ENCODE results near the gene FTO. TPM values are rescaled to one million over a fixed set of nuclear protein-coding genes. Genes with fewer than 3 reads are reported as not detected.

The FTO gene
- total and polyA plus RNA-seq, 2 of the 13 experiments (the other 11 are each of a cell fraction or from before 2014, with no cell fraction given), result 41.6 to 55.8 TPM

DNA sequence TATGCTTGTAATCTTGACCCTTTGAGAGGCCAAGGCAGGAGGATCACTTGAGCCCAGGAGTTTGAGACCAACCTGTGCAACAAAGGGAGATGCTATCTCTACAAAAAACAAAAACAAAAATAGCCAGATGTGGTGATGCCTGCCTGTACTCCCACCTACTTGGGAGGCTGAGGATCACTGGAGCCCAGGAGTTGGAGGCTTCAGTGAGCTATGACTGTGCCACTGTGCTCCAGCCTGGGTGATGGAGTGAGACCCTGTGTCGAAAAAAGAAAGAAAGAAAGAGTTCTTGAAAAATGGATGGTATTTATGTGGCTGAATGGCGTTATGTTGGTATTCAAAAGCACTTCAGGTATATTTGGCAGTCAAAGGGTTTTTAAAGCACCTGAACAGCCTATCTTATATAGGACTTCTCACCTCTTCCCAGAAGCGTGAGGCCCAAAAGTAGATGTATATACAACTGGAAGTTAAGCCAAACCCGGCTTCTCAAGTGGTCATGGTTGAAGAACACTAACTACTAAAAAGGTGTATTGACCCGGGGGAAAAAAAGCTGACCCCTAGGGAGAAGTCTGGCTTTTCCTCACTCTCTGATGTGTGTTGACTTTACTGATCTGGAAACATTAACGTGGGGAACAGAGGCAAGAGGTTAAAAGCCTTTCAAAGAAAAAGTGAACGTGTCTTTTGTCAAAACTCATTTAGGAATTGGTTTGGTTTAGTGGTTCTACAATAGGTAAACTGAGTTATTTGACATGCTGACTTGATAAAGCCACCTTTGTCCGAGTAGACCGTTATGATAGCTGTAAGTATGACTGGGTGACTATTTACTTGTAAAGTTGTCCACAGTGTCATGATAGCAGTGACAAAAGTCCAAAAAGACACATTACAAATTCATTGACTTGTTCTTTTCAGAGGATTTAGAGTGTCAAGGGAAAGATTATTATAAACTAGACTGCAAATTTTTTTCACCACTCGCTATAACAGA is 399.2 kb downstream of the FTO start (continued):
- TF ChIP-seq, protein P1, sequence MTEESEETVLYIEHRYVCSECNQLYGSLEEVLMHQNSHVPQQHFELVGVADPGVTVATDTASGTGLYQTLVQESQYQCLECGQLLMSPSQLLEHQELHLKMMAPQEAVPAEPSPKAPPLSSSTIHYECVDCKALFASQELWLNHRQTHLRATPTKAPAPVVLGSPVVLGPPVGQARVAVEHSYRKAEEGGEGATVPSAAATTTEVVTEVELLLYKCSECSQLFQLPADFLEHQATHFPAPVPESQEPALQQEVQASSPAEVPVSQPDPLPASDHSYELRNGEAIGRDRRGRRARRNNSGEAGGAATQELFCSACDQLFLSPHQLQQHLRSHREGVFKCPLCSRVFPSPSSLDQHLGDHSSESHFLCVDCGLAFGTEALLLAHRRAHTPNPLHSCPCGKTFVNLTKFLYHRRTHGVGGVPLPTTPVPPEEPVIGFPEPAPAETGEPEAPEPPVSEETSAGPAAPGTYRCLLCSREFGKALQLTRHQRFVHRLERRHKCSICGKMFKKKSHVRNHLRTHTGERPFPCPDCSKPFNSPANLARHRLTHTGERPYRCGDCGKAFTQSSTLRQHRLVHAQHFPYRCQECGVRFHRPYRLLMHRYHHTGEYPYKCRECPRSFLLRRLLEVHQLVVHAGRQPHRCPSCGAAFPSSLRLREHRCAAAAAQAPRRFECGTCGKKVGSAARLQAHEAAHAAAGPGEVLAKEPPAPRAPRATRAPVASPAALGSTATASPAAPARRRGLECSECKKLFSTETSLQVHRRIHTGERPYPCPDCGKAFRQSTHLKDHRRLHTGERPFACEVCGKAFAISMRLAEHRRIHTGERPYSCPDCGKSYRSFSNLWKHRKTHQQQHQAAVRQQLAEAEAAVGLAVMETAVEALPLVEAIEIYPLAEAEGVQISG (CRISPR knock-in tag; IDR thresholded peaks at IDR 0.05), result no peak; the same call in 1 of the 2 replicates
- TF ChIP-seq, protein P2, sequence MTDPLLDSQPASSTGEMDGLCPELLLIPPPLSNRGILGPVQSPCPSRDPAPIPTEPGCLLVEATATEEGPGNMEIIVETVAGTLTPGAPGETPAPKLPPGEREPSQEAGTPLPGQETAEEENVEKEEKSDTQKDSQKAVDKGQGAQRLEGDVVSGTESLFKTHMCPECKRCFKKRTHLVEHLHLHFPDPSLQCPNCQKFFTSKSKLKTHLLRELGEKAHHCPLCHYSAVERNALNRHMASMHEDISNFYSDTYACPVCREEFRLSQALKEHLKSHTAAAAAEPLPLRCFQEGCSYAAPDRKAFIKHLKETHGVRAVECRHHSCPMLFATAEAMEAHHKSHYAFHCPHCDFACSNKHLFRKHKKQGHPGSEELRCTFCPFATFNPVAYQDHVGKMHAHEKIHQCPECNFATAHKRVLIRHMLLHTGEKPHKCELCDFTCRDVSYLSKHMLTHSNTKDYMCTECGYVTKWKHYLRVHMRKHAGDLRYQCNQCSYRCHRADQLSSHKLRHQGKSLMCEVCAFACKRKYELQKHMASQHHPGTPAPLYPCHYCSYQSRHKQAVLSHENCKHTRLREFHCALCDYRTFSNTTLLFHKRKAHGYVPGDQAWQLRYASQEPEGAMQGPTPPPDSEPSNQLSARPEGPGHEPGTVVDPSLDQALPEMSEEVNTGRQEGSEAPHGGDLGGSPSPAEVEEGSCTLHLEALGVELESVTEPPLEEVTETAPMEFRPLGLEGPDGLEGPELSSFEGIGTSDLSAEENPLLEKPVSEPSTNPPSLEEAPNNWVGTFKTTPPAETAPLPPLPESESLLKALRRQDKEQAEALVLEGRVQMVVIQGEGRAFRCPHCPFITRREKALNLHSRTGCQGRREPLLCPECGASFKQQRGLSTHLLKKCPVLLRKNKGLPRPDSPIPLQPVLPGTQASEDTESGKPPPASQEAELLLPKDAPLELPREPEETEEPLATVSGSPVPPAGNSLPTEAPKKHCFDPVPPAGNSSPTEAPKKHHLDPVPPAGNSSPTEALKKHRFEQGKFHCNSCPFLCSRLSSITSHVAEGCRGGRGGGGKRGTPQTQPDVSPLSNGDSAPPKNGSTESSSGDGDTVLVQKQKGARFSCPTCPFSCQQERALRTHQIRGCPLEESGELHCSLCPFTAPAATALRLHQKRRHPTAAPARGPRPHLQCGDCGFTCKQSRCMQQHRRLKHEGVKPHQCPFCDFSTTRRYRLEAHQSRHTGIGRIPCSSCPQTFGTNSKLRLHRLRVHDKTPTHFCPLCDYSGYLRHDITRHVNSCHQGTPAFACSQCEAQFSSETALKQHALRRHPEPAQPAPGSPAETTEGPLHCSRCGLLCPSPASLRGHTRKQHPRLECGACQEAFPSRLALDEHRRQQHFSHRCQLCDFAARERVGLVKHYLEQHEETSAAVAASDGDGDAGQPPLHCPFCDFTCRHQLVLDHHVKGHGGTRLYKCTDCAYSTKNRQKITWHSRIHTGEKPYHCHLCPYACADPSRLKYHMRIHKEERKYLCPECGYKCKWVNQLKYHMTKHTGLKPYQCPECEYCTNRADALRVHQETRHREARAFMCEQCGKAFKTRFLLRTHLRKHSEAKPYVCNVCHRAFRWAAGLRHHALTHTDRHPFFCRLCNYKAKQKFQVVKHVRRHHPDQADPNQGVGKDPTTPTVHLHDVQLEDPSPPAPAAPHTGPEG (CRISPR knock-in tag; IDR thresholded peaks at IDR 0.05), result 0 out of 2 replicates have a peak, but pooled peaks have one; percentile 56
- TF ChIP-seq GABPB1 (CRISPR knock-in tag; IDR thresholded peaks at IDR 0.05) (no peak), ZNF256 (CRISPR knock-in tag; conservative IDR thresholded peaks at IDR 0.05) (no peak), ZNF468 (CRISPR knock-in tag; IDR thresholded peaks at IDR 0.05) (no peak), JUND (CRISPR knock-in tag; IDR thresholded peaks at IDR 0.05) (no peak), ZFP36L1 (CRISPR knock-in tag; IDR thresholded peaks at IDR 0.05) (no peak), ZZZ3 (CRISPR knock-in tag; IDR thresholded peaks at IDR 0.05; ENCODE audit: borderline replicate concordance) (no peak), PITX1 (CRISPR knock-in tag; IDR thresholded peaks at IDR 0.05) (peak; percentile 98)
- TF ChIP-seq, protein P3, sequence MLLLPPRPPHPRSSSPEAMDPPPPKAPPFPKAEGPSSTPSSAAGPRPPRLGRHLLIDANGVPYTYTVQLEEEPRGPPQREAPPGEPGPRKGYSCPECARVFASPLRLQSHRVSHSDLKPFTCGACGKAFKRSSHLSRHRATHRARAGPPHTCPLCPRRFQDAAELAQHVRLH (CRISPR knock-in tag; IDR thresholded peaks at IDR 0.05; ENCODE audit: borderline replicate concordance, low read depth), result no peak
- TF ChIP-seq, protein P4, sequence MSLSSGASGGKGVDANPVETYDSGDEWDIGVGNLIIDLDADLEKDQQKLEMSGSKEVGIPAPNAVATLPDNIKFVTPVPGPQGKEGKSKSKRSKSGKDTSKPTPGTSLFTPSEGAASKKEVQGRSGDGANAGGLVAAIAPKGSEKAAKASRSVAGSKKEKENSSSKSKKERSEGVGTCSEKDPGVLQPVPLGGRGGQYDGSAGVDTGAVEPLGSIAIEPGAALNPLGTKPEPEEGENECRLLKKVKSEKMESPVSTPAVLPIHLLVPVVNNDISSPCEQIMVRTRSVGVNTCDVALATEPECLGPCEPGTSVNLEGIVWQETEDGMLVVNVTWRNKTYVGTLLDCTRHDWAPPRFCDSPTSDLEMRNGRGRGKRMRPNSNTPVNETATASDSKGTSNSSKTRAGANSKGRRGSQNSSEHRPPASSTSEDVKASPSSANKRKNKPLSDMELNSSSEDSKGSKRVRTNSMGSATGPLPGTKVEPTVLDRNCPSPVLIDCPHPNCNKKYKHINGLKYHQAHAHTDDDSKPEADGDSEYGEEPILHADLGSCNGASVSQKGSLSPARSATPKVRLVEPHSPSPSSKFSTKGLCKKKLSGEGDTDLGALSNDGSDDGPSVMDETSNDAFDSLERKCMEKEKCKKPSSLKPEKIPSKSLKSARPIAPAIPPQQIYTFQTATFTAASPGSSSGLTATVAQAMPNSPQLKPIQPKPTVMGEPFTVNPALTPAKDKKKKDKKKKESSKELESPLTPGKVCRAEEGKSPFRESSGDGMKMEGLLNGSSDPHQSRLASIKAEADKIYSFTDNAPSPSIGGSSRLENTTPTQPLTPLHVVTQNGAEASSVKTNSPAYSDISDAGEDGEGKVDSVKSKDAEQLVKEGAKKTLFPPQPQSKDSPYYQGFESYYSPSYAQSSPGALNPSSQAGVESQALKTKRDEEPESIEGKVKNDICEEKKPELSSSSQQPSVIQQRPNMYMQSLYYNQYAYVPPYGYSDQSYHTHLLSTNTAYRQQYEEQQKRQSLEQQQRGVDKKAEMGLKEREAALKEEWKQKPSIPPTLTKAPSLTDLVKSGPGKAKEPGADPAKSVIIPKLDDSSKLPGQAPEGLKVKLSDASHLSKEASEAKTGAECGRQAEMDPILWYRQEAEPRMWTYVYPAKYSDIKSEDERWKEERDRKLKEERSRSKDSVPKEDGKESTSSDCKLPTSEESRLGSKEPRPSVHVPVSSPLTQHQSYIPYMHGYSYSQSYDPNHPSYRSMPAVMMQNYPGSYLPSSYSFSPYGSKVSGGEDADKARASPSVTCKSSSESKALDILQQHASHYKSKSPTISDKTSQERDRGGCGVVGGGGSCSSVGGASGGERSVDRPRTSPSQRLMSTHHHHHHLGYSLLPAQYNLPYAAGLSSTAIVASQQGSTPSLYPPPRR (CRISPR knock-in tag; IDR thresholded peaks at IDR 0.05; ENCODE audit: borderline replicate concordance), result peak; percentile 96
- TF ChIP-seq, protein P5, sequence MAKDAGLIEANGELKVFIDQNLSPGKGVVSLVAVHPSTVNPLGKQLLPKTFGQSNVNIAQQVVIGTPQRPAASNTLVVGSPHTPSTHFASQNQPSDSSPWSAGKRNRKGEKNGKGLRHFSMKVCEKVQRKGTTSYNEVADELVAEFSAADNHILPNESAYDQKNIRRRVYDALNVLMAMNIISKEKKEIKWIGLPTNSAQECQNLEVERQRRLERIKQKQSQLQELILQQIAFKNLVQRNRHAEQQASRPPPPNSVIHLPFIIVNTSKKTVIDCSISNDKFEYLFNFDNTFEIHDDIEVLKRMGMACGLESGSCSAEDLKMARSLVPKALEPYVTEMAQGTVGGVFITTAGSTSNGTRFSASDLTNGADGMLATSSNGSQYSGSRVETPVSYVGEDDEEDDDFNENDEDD (CRISPR knock-in tag; IDR thresholded peaks at IDR 0.05; ENCODE audit: borderline replicate concordance), result peak; percentile 24; the same call in 1 of the 2 replicates
